MM.1S (cell line): ENCODE results near the gene AUTS2.

Source experiments
- DNase-seq: peaks from one replicate; pipeline ENCODE4 v3.0.0-alpha.2; 2015
- H2AFZ ChIP-seq: fragments of 300-600 bp; sonication (generic); 2 replicates; pipeline ENCODE4 v1.6.0; 2016; ENCODE audit warnings: antibody characterized with exemption, low read length
- H3F3A ChIP-seq: fragments of 300-600 bp; sonication (generic); 2 replicates; pipeline ENCODE4 v1.6.1; 2016; ENCODE audit warnings: mild to moderate bottlenecking, antibody characterized with exemption, low read length, moderate library complexity, mixed read lengths; ENCODE audit not compliant: insufficient read depth
- H3K27ac ChIP-seq: fragments of 300-600 bp; sonication (generic); 2 replicates; pipeline ENCODE4 v1.5.1; 2016; ENCODE audit warnings: mild to moderate bottlenecking, low read length
- H3K27me3 ChIP-seq: fragments of 300-600 bp; sonication (generic); replicated peaks from 2 replicates; pipeline ENCODE4 v1.6.0; 2016; ENCODE audit warnings: low read length; ENCODE audit not compliant: insufficient read depth
- H3K36me3 ChIP-seq: fragments of 300-600 bp; sonication (generic); replicated peaks from 2 replicates; pipeline ENCODE4 v1.6.1; 2016; ENCODE audit warnings: mild to moderate bottlenecking, low read length, mixed read lengths; ENCODE audit not compliant: insufficient read depth
- H3K4me1 ChIP-seq: fragments of 300-600 bp; sonication (generic); 2 replicates; pipeline ENCODE4 v1.6.1; 2016; ENCODE audit warnings: low read length, mixed read lengths
- H3K4me2 ChIP-seq: fragments of 300-600 bp; sonication (generic); 2 replicates; pipeline ENCODE4 v1.6.0; 2016; ENCODE audit warnings: low read depth, low read length
- H3K4me3 ChIP-seq: fragments of 300-600 bp; sonication (generic); 2 replicates; pipeline ENCODE4 v1.5.1; 2016; ENCODE audit warnings: low read length, mixed read lengths
- H3K79me2 ChIP-seq: fragments of 300-600 bp; sonication (generic); 2 replicates; pipeline ENCODE4 v1.6.1; 2016; ENCODE audit warnings: mixed run types, low read length, mixed read lengths
- H3K9ac ChIP-seq: fragments of 300-600 bp; sonication (generic); 2 replicates; pipeline ENCODE4 v1.6.1; 2016; ENCODE audit warnings: low read length, mixed read lengths
- H3K9me2 ChIP-seq: fragments of 300-600 bp; sonication (generic); replicated peaks from 2 replicates; pipeline ENCODE4 v1.6.1; 2016; ENCODE audit warnings: mild to moderate bottlenecking, low read length, mixed read lengths; ENCODE audit not compliant: insufficient read depth
- H3K9me3 ChIP-seq: fragments of 300-600 bp; sonication (generic); replicated peaks from 2 replicates; pipeline ENCODE4 v1.6.1; 2016; ENCODE audit warnings: mild to moderate bottlenecking, low read length, mixed read lengths; ENCODE audit not compliant: insufficient read depth
- H4K20me1 ChIP-seq: fragments of 300-600 bp; sonication (generic); 2 replicates; pipeline ENCODE4 v1.6.1; 2016; ENCODE audit warnings: mild to moderate bottlenecking, low read length, moderate library complexity, mixed read lengths; ENCODE audit not compliant: insufficient read depth
- CTCF ChIP-seq: fragments of 300-600 bp; sonication (generic); IDR thresholded peaks from 2 replicates; pipeline ENCODE4 v1.5.1; 2016; ENCODE audit warnings: antibody characterized with exemption, low read length, mixed read lengths
- EZH2 ChIP-seq: fragments of 300-600 bp; sonication (generic); optimal IDR thresholded peaks from 2 replicates; pipeline ENCODE3; 2017; ENCODE audit warnings: low read depth, mild to moderate bottlenecking, antibody characterized with exemption, low read length, mixed read lengths
- EZH2phosphoT487 ChIP-seq: fragments of 300-600 bp; sonication (generic); IDR thresholded peaks from 2 replicates; pipeline ENCODE4 v1.6.1; 2018; ENCODE audit warnings: antibody characterized with exemption, low read length

AUTS2 gene

GRCh38 chr7:69657985-69658384, 59.7 kb downstream of the AUTS2 start:
- no peak for TF ChIP-seq EZH2phosphoT487
- TF ChIP-seq CTCF: no peak
- no peak for TF ChIP-seq EZH2
- Histone ChIP-seq H3K27me3 (no peaks in the 10 kb centered on the region), H3K79me2 (no peaks in the 10 kb centered on the region), H3K36me3 (no peaks in the 10 kb centered on the region), H3K9me2 (no peaks in the 10 kb centered on the region), H2AFZ (no peak overlapping the region), H3K9ac (no peak overlapping the region), H3K4me1 (no peaks in the 10 kb centered on the region), H3F3A (no peaks in the 10 kb centered on the region), H3K4me3 (no peak overlapping the region), H3K27ac (no peak overlapping the region), H4K20me1 (no peaks in the 10 kb centered on the region), H3K9me3 (no peaks in the 10 kb centered on the region), H3K4me2 (no peak overlapping the region)
- DNase-seq: no peak

GRCh38 chr7:69659983-69660382, 61.7 kb downstream of the AUTS2 start:
- no peak overlapping the region for H2AFZ ChIP-seq
- H3K27ac ChIP-seq: no peak overlapping the region
- H3K9me2 ChIP-seq: no peaks in the 10 kb centered on the region
- H3K79me2 ChIP-seq: no peaks in the 10 kb centered on the region
- no peak for DNase-seq
- H3K4me3 ChIP-seq: no peak overlapping the region
- H3K9me3 ChIP-seq: no peaks in the 10 kb centered on the region
- H3K4me1 ChIP-seq: no peaks in the 10 kb centered on the region
- H3K4me2 ChIP-seq: no peak overlapping the region
- H3K9ac ChIP-seq: no peak overlapping the region
- no peaks in the 10 kb centered on the region for H3K27me3 ChIP-seq
- H3F3A ChIP-seq: no peaks in the 10 kb centered on the region
- no peaks in the 10 kb centered on the region for H3K36me3 ChIP-seq
- TF ChIP-seq EZH2phosphoT487 (no peak), CTCF (no peak), EZH2 (no peak)
- H4K20me1 ChIP-seq: no peaks in the 10 kb centered on the region

- Histone ChIP-seq H3K27ac (no peak overlapping the region), H3K36me3 (no peaks in the 10 kb centered on the region), H3K79me2 (no peaks in the 10 kb centered on the region), H3K4me1 (no peaks in the 10 kb centered on the region), H4K20me1 (no peaks in the 10 kb centered on the region), H3K9me2 (no peaks in the 10 kb centered on the region), H2AFZ (no peak overlapping the region), H3K27me3 (no peaks in the 10 kb centered on the region), H3K9ac (no peak overlapping the region), H3K9me3 (no peaks in the 10 kb centered on the region), H3K4me3 (no peak overlapping the region), H3F3A (no peaks in the 10 kb centered on the region), H3K4me2 (no peak overlapping the region)
- no peak for DNase-seq
- no peak for TF ChIP-seq CTCF
- TF ChIP-seq EZH2: no peak
- no peak for TF ChIP-seq EZH2phosphoT487
Observed at GRCh38 chr7:69661342-69661741, 63.1 kb downstream of the AUTS2 start.
